Thoracic aorta (tissue), 2 donors: ENCODE data around the gene ATP6V0E1. TPM values are rescaled to one million over a fixed set of nuclear protein-coding genes. Genes with fewer than 3 reads are reported as not detected.
A peak's percentile ranks its signal among the peaks of the same experiment; 100 is the strongest.

Experiments
- ATAC-seq: fragments of 150-250 bp; one replicate; pipeline ENCODE4 v1.8.0; 2017; ENCODE audit warnings: low read depth; ENCODE audit not compliant: insufficient number of reproducible peaks, low FRiP score
- DNase-seq: peaks from one replicate; pipeline ENCODE4 v3.0.0-alpha.2; 2020; ENCODE audit warnings: low spot score
- H3K27ac ChIP-seq, 2 donors: fragments of 200-600 bp; sonication (generic); 1 replicate in 1 of 2; 2 replicates in 1 of 2; pipeline ENCODE4 v1.5.1; 2016; ENCODE audit warnings: mild to moderate bottlenecking in 2 of 2, moderate library complexity in 2 of 2
- H3K27me3 ChIP-seq: fragments of 200-600 bp; sonication (generic); replicated peaks from 2 replicates; pipeline ENCODE4 v1.6.0; 2016; ENCODE audit warnings: mild to moderate bottlenecking; ENCODE audit not compliant: insufficient read depth
- H3K36me3 ChIP-seq: fragments of 200-600 bp; sonication (generic); one replicate; pipeline ENCODE4 v1.5.1; 2016
- H3K4me1 ChIP-seq, 2 donors: fragments of 200-600 bp; sonication (generic); 1 replicate in 1 of 2; 2 replicates in 1 of 2; pipeline versions ENCODE4 v1.5.1 to v1.6.0; 2016; ENCODE audit warnings: low read depth in 2 of 2, mild to moderate bottlenecking in 1 of 2; ENCODE audit not compliant: control insufficient read depth in 1 of 2
- H3K4me3 ChIP-seq: fragments of 200-600 bp; sonication (generic); 2 replicates; pipeline ENCODE4 v1.5.1; 2016; ENCODE audit warnings: mild to moderate bottlenecking
- H3K9me3 ChIP-seq: fragments of 200-600 bp; sonication (generic); 2 replicates; pipeline ENCODE4 v1.5.1; 2016
- CTCF ChIP-seq: fragments of 200-600 bp; sonication (generic); IDR thresholded peaks from one replicate; pipeline ENCODE4 v1.5.1; 2019; ENCODE audit warnings: antibody characterized with exemption
- total RNA-seq, 2 donors: library from RNA; depleted of rRNA; stranded (reverse); fragments of >200 nt; gene quantifications; one replicate each; pipeline versions ENCODE4 v1.1.0 to v1.2.3, GENCODE V29; 2016

ATP6V0E1 gene
- total RNA-seq, 2 donors from 2014 or later, result 117 to 123 TPM

GRCh38 chr5:172940268-172941066 is 43.1 kb upstream of the ATP6V0E1 start:
- no peak for TF ChIP-seq CTCF
- Histone ChIP-seq H3K9me3 (no peaks in the 10 kb centered on the region), H3K36me3 (peaks cover 23% of the 10 kb centered on the region), H3K27ac (peak overlapping the region in 1 of 2 donors; percentile 0), H3K27me3 (no peaks in the 10 kb centered on the region), H3K4me3 (no peak overlapping the region), H3K4me1 (no peaks in the 10 kb centered on the region)
- DNase-seq, result no peak
- ATAC-seq, result no peak

- H3K9me3 ChIP-seq, result no peaks in the 10 kb centered on the region
- ATAC-seq (no peak), DNase-seq (no peak)
- peaks cover 21% of the 10 kb centered on the region for H3K36me3 ChIP-seq
- H3K4me3 ChIP-seq, result no peak overlapping the region
- no peak for TF ChIP-seq CTCF
- H3K27me3 ChIP-seq, result no peaks in the 10 kb centered on the region
- H3K4me1 ChIP-seq, result peaks cover 0 to 6% of the 10 kb centered on the region in 2 donors
- peak overlapping the region in 1 of 2 donors; percentile 0 for H3K27ac ChIP-seq
Observed at GRCh38 chr5:172941067-172941516, 42.5 kb upstream of the ATP6V0E1 start.

- Histone ChIP-seq H3K4me1 (peaks cover 0 to 21% of the 10 kb centered on the region in 2 donors), H3K9me3 (no peaks in the 10 kb centered on the region), H3K27me3 (no peaks in the 10 kb centered on the region), H3K36me3 (peaks cover 21% of the 10 kb centered on the region), H3K27ac (peak overlapping the region; percentile 76 to 94), H3K4me3 (no peak overlapping the region)
- DNase-seq, result no peak
- ATAC-seq, result no peak
- no peak for TF ChIP-seq CTCF
Observed at GRCh38 chr5:172942556-172942955, 41.0 kb upstream of the ATP6V0E1 start.

GRCh38 chr5:172943283-172943841 is 40.2 kb upstream of the ATP6V0E1 start:
- Histone ChIP-seq H3K27ac (peak overlapping the region; percentile 76 to 94), H3K36me3 (peaks cover 13% of the 10 kb centered on the region), H3K27me3 (no peaks in the 10 kb centered on the region), H3K4me3 (no peak overlapping the region), H3K9me3 (no peaks in the 10 kb centered on the region), H3K4me1 (peaks cover 4 to 29% of the 10 kb centered on the region in 2 donors)
- DNase-seq (no peak), ATAC-seq (peak; percentile 16)
- no peak for TF ChIP-seq CTCF

GRCh38 chr5:172943906-172944305 is 39.7 kb upstream of the ATP6V0E1 start:
- ATAC-seq, result no peak
- no peaks in the 10 kb centered on the region for H3K9me3 ChIP-seq
- no peak overlapping the region for H3K4me3 ChIP-seq
- TF ChIP-seq CTCF, result no peak
- peaks cover 6 to 34% of the 10 kb centered on the region in 2 donors for H3K4me1 ChIP-seq
- no peaks in the 10 kb centered on the region for H3K27me3 ChIP-seq
- no peak for DNase-seq
- peaks cover 12% of the 10 kb centered on the region for H3K36me3 ChIP-seq
- H3K27ac ChIP-seq, result peak overlapping the region; percentile 62 to 94
